ENCODE results near the gene TMEM94. TPM values are rescaled to one million over a fixed set of nuclear protein-coding genes. Genes with fewer than 3 reads are reported as not detected.
A peak's percentile ranks its signal among the peaks of the same experiment; 100 is the strongest.

The TMEM94 gene
- total and polyA plus RNA-seq, 2 of the 13 experiments (the other 11 are each of a cell fraction or from before 2014, with no cell fraction given): 32.6 to 134 TPM

DNA sequence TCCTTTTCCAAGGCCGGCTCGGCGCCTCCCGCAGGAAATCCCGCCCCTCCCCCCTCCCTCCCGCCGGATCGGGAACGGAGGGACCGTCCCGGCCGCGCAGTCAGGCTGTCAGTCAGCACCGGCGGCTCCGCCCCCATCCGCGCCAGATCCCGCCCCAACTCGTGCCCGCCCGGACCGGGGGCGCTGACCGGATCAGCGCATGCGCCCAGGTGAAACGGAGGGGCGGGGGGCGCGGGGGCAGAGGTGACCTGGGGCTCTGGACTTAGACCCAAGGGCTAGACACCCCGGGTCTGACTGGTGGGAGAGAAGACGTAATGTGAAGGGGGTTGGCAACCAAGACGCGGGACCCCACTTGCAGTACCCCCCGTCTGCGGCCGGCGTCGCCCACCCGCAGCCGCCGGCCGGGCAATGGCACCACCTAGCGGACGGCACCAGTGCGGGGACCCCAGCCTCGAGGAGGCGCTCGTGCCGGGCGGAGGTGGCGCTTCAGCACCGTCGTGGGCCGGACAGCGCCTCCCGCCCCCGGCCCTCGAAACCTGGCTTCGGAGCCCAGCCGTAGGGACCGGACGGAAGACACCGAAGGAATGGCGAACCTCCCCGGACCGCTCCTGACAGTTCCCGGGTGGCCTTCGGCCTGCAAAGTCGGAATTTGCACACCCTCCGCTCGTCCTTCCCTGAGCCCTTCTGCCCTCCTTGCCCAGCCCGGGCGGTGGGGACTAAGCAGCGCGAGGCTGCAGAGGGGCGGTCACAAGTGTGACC, 59.2 kb downstream of the TMEM94 start, which contains the start of gene CASKIN2 (continued):
- peak; percentile 65 for TF ChIP-seq NFYC (CRISPR knock-in tag; IDR thresholded peaks at IDR 0.05)
- TF ChIP-seq, protein P1, sequence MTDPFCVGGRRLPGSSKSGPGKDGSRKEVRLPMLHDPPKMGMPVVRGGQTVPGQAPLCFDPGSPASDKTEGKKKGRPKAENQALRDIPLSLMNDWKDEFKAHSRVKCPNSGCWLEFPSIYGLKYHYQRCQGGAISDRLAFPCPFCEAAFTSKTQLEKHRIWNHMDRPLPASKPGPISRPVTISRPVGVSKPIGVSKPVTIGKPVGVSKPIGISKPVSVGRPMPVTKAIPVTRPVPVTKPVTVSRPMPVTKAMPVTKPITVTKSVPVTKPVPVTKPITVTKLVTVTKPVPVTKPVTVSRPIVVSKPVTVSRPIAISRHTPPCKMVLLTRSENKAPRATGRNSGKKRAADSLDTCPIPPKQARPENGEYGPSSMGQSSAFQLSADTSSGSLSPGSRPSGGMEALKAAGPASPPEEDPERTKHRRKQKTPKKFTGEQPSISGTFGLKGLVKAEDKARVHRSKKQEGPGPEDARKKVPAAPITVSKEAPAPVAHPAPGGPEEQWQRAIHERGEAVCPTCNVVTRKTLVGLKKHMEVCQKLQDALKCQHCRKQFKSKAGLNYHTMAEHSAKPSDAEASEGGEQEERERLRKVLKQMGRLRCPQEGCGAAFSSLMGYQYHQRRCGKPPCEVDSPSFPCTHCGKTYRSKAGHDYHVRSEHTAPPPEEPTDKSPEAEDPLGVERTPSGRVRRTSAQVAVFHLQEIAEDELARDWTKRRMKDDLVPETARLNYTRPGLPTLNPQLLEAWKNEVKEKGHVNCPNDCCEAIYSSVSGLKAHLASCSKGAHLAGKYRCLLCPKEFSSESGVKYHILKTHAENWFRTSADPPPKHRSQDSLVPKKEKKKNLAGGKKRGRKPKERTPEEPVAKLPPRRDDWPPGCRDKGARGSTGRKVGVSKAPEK (CRISPR knock-in tag; IDR thresholded peaks at IDR 0.05; ENCODE audit: borderline replicate concordance): peak; percentile 85
- peak; percentile 100; the same call in 1 of the 2 replicates for TF ChIP-seq GLI4 (CRISPR knock-in tag; IDR thresholded peaks at IDR 0.05; ENCODE audit: borderline replicate concordance)
- peak; percentile 88 for TF ChIP-seq GABPB1 (CRISPR knock-in tag; IDR thresholded peaks at IDR 0.05)
- TF ChIP-seq, protein P2, sequence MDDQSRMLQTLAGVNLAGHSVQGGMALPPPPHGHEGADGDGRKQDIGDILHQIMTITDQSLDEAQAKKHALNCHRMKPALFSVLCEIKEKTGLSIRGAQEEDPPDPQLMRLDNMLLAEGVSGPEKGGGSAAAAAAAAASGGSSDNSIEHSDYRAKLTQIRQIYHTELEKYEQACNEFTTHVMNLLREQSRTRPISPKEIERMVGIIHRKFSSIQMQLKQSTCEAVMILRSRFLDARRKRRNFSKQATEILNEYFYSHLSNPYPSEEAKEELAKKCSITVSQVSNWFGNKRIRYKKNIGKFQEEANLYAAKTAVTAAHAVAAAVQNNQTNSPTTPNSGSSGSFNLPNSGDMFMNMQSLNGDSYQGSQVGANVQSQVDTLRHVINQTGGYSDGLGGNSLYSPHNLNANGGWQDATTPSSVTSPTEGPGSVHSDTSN (CRISPR knock-in tag; IDR thresholded peaks at IDR 0.05; ENCODE audit: borderline replicate concordance): peak; percentile 87
- TF ChIP-seq REL (CRISPR knock-in tag; conservative IDR thresholded peaks at IDR 0.05): peak; percentile 82; the same call in 1 of the 2 replicates
- TF ChIP-seq ZNF790 (CRISPR knock-in tag; IDR thresholded peaks at IDR 0.05; ENCODE audit: borderline replicate concordance): peak; percentile 99; the same call in 1 of the 2 replicates
- TF ChIP-seq ZNF143 (CRISPR knock-in tag; IDR thresholded peaks at IDR 0.05): no peak; the same call in 1 of the 2 replicates
- TF ChIP-seq KDM6A (CRISPR knock-in tag; IDR thresholded peaks at IDR 0.05; ENCODE audit: low read depth): no peak
- no peak; the same call in 1 of the 2 replicates for TF ChIP-seq ARID2 (CRISPR knock-in tag; IDR thresholded peaks at IDR 0.05; ENCODE audit: borderline replicate concordance)
- TF ChIP-seq GPN1 (CRISPR knock-in tag; IDR thresholded peaks at IDR 0.05; ENCODE audit: borderline replicate concordance): peak; percentile 93; the same call in 1 of the 2 replicates
- peak; percentile 92 for TF ChIP-seq ZNF660 (CRISPR knock-in tag; IDR thresholded peaks at IDR 0.05; ENCODE audit: borderline replicate concordance, low read depth)
- TF ChIP-seq, protein P3, sequence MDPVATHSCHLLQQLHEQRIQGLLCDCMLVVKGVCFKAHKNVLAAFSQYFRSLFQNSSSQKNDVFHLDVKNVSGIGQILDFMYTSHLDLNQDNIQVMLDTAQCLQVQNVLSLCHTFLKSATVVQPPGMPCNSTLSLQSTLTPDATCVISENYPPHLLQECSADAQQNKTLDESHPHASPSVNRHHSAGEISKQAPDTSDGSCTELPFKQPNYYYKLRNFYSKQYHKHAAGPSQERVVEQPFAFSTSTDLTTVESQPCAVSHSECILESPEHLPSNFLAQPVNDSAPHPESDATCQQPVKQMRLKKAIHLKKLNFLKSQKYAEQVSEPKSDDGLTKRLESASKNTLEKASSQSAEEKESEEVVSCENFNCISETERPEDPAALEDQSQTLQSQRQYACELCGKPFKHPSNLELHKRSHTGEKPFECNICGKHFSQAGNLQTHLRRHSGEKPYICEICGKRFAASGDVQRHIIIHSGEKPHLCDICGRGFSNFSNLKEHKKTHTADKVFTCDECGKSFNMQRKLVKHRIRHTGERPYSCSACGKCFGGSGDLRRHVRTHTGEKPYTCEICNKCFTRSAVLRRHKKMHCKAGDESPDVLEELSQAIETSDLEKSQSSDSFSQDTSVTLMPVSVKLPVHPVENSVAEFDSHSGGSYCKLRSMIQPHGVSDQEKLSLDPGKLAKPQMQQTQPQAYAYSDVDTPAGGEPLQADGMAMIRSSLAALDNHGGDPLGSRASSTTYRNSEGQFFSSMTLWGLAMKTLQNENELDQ (CRISPR knock-in tag; IDR thresholded peaks at IDR 0.05; ENCODE audit: borderline replicate concordance): peak; percentile 63; the same call in 1 of the 2 replicates
- TF ChIP-seq FOXK2 (IDR thresholded peaks at IDR 0.05): no peak
- peak; percentile 63 for TF ChIP-seq ZNF24 (IDR thresholded peaks at IDR 0.05)
- no peak for TF ChIP-seq HNRNPUL1 (IDR thresholded peaks at IDR 0.05; ENCODE audit: low read depth, low read length)
- TF ChIP-seq ZFP62 (CRISPR knock-in tag; IDR thresholded peaks at IDR 0.05): 0 out of 2 replicates have a peak, but pooled peaks have one; percentile 64
- peak; percentile 97 for TF ChIP-seq ZNF781 (CRISPR knock-in tag; IDR thresholded peaks at IDR 0.05; ENCODE audit: borderline replicate concordance, not compliant biosample characterization)
- TF ChIP-seq, protein P4, sequence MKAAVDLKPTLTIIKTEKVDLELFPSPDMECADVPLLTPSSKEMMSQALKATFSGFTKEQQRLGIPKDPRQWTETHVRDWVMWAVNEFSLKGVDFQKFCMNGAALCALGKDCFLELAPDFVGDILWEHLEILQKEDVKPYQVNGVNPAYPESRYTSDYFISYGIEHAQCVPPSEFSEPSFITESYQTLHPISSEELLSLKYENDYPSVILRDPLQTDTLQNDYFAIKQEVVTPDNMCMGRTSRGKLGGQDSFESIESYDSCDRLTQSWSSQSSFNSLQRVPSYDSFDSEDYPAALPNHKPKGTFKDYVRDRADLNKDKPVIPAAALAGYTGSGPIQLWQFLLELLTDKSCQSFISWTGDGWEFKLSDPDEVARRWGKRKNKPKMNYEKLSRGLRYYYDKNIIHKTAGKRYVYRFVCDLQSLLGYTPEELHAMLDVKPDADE (CRISPR knock-in tag; IDR thresholded peaks at IDR 0.05): peak; percentile 93

Data from HepG2 (cell line).